ENCODE results near the gene PPP6C.
"Not testable (repeated sequence)": the region's sequence is repeated elsewhere in the genome, so short reads cannot be mapped to it uniquely, and the experiment has no call there.

The PPP6C gene

DNA sequence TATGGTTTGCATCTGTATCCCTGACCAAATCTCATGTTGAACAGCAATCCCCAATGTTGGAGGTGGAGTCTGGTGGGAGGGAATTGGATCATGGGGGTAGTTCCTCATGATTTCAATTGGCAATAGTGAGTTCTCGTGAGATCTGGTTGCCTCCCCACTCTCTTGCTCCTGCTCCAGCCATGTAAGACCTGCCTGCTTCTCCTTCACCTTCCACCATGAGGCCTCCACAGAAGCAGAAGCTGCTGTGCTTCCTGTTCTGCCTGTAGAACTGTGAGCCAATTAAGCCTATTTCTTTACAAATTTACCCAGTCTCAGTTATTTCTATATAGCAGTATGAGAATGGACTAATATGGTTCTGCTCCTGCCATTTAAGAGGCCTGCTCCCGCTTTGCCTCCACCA is 79.1 kb downstream of the PPP6C start:
- Histone ChIP-seq H4K20me1 (ENCODE audit: insufficient read depth, low read length) (no peaks in the 10 kb centered on the region), H3K9me3 (ENCODE audit: insufficient read depth, low read length) (0 out of 2 replicates have a peak, but pooled peaks cover 3% of the 10 kb centered on the region), H3K36me3 (replicated peaks; ENCODE audit: low read depth, low read length) (peaks cover 8% of the 10 kb centered on the region), H3K4me1 (ENCODE audit: low read length) (no peaks in the 10 kb centered on the region), H3K79me2 (ENCODE audit: low read length) (no peaks in the 10 kb centered on the region), H3K4me2 (ENCODE audit: low read length) (no peak overlapping the region), H2AFZ (ENCODE audit: low read depth, low read length) (no peak overlapping the region), H3K27me3 (ENCODE audit: low read depth, low read length) (no peaks in the 10 kb centered on the region), H3K27ac (ENCODE audit: low read length) (no peak overlapping the region), H3K9ac (ENCODE audit: low read length) (no peak overlapping the region), H3K4me3 (ENCODE audit: low read length) (no peak overlapping the region)
- TF ChIP-seq EZH2phosphoT487 (IDR thresholded peaks at IDR 0.05; ENCODE audit: low read depth) = no peak
- TF ChIP-seq, protein P1, sequence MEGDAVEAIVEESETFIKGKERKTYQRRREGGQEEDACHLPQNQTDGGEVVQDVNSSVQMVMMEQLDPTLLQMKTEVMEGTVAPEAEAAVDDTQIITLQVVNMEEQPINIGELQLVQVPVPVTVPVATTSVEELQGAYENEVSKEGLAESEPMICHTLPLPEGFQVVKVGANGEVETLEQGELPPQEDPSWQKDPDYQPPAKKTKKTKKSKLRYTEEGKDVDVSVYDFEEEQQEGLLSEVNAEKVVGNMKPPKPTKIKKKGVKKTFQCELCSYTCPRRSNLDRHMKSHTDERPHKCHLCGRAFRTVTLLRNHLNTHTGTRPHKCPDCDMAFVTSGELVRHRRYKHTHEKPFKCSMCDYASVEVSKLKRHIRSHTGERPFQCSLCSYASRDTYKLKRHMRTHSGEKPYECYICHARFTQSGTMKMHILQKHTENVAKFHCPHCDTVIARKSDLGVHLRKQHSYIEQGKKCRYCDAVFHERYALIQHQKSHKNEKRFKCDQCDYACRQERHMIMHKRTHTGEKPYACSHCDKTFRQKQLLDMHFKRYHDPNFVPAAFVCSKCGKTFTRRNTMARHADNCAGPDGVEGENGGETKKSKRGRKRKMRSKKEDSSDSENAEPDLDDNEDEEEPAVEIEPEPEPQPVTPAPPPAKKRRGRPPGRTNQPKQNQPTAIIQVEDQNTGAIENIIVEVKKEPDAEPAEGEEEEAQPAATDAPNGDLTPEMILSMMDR (IDR thresholded peaks at IDR 0.05; ENCODE audit: low read depth, low read length) = no peak

DNA sequence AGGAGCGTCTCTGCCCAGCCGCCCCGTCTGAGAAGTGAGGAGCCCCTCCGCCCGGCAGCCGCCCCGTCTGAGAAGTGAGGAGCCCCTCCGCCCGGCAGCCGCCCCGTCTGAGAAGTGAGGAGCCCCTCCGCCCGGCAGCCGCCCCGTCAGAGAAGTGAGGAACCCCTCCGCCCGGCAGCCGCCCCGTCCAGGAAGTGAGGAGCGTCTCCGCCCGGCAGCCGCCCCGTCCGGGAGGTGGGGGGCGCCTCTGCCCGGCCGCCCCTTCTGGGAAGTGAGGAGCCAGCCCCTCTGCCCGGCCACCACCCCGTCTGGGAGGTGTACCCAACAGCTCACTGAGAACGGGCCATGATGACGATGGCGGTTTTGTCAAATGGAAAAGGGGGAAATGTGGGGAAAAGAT is 81.1 kb downstream of the PPP6C start:
- not testable (repeated sequence) for H3K4me1 ChIP-seq (ENCODE audit: low read length); H3K9ac ChIP-seq (ENCODE audit: low read length); H3K4me3 ChIP-seq (ENCODE audit: low read length); H2AFZ ChIP-seq (ENCODE audit: low read depth, low read length); H3K27me3 ChIP-seq (ENCODE audit: low read depth, low read length); H3K27ac ChIP-seq (ENCODE audit: low read length); H3K9me3 ChIP-seq (ENCODE audit: insufficient read depth, low read length); H4K20me1 ChIP-seq (ENCODE audit: insufficient read depth, low read length); H3K4me2 ChIP-seq (ENCODE audit: low read length); H3K79me2 ChIP-seq (ENCODE audit: low read length); H3K36me3 ChIP-seq (replicated peaks; ENCODE audit: low read depth, low read length)

DNA sequence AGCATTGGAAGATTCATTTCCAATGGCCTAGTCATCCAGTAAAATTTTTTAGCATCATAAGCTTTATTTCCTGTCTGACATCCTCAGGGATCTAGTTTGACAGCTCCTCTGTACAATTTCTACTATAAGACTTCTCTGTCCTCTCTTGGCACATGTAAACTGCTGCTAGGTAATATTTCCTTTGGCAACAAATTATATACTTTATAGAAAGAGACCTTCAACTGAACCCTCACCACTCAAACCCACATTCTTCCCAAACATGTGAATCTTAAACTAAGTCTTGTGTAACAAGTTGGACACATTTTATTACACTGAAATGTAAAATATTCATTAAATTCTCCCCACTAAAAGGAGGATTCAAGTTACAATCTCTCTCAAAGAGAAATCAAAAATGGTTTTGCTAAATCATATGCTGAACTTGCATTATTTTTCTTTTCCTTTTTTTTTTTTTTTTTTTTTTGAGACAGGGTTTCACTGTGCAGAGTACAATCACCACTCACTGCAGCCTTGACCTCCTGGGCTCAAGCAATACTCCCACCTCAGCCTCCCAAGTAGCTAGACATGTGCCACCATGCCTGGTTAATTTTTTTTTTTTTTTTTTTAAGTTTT is 83.2 kb downstream of the PPP6C start:
- no peak overlapping the region for H3K4me2 ChIP-seq (ENCODE audit: low read length)
- H3K27me3 ChIP-seq (ENCODE audit: low read depth, low read length) = no peaks in the 10 kb centered on the region
- H2AFZ ChIP-seq (ENCODE audit: low read depth, low read length) = no peak overlapping the region
- H3K9me3 ChIP-seq (ENCODE audit: insufficient read depth, low read length) = no peaks in the 10 kb centered on the region
- no peaks in the 10 kb centered on the region for H3K36me3 ChIP-seq (replicated peaks; ENCODE audit: low read depth, low read length)
- TF ChIP-seq, protein P1 (IDR thresholded peaks at IDR 0.05; ENCODE audit: low read depth, low read length) = no peak
- no peak for TF ChIP-seq EZH2phosphoT487 (IDR thresholded peaks at IDR 0.05; ENCODE audit: low read depth)
- no peaks in the 10 kb centered on the region for H4K20me1 ChIP-seq (ENCODE audit: insufficient read depth, low read length)
- no peak overlapping the region for H3K9ac ChIP-seq (ENCODE audit: low read length)
- no peaks in the 10 kb centered on the region for H3K79me2 ChIP-seq (ENCODE audit: low read length)
- H3K27ac ChIP-seq (ENCODE audit: low read length) = no peak overlapping the region
- no peaks in the 10 kb centered on the region for H3K4me1 ChIP-seq (ENCODE audit: low read length)
- H3K4me3 ChIP-seq (ENCODE audit: low read length) = no peak overlapping the region

DNA sequence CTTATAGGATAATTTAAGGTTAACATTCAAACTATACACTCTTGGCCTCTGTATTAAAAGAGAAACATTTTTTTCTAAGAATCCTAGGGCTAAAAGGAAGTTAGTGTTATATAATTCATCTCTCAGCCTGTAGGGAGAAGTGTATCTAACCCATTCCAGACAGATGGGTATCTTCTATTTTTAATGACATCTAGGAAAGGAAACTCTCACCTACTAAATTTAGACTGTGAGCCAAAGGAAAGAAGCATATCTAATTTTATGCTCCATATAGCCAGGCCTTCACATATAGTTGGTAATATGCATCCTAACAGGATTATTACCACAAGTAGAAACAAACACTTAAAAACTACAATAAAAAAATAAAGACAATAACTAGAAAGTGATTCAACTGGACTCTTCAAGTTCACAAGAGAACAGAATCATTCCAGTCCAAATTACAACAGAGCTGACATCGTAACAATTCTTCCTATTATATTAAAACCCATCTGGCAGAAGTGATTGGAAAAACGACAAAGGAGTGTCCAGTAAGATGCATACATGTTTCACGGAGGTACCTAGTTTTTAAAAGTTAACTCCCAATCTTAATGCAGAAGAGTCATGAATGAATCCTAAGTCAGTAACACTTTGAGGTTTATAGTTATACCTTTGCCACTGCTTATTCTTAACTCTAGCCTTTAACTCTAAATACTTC is 85.7 kb downstream of the PPP6C start:
- H3K4me1 ChIP-seq (ENCODE audit: low read length) = no peaks in the 10 kb centered on the region
- no peak overlapping the region for H3K4me3 ChIP-seq (ENCODE audit: low read length)
- no peaks in the 10 kb centered on the region for H3K36me3 ChIP-seq (replicated peaks; ENCODE audit: low read depth, low read length)
- no peak overlapping the region for H2AFZ ChIP-seq (ENCODE audit: low read depth, low read length)
- TF ChIP-seq EZH2phosphoT487 (IDR thresholded peaks at IDR 0.05; ENCODE audit: low read depth) = no peak
- TF ChIP-seq, protein P1 (IDR thresholded peaks at IDR 0.05; ENCODE audit: low read depth, low read length) = no peak
- H3K27me3 ChIP-seq (ENCODE audit: low read depth, low read length) = no peaks in the 10 kb centered on the region
- no peak overlapping the region for H3K9ac ChIP-seq (ENCODE audit: low read length)
- no peaks in the 10 kb centered on the region for H3K9me3 ChIP-seq (ENCODE audit: insufficient read depth, low read length)
- H3K79me2 ChIP-seq (ENCODE audit: low read length) = no peaks in the 10 kb centered on the region
- H3K4me2 ChIP-seq (ENCODE audit: low read length) = no peak overlapping the region
- H4K20me1 ChIP-seq (ENCODE audit: insufficient read depth, low read length) = no peaks in the 10 kb centered on the region
- H3K27ac ChIP-seq (ENCODE audit: low read length) = no peak overlapping the region
